HG03565 (cell line): ENCODE results near the gene DAGLA.
"Not testable (repeated sequence)": the region's sequence is repeated elsewhere in the genome, so short reads cannot be mapped to it uniquely, and the experiment has no call there.

Experiments used
- ATAC-seq: cut with Tn5 transposase; IDR thresholded peaks from one replicate; pipeline ENCODE4 v1.9.1; 2021; ENCODE audit warnings: mild to moderate bottlenecking, moderate library complexity; ENCODE audit not compliant: unreplicated experiment

Gene DAGLA

GRCh38 chr11:61659413-61660196, 20.6 kb upstream of the DAGLA start:
- no peak for ATAC-seq

DNA sequence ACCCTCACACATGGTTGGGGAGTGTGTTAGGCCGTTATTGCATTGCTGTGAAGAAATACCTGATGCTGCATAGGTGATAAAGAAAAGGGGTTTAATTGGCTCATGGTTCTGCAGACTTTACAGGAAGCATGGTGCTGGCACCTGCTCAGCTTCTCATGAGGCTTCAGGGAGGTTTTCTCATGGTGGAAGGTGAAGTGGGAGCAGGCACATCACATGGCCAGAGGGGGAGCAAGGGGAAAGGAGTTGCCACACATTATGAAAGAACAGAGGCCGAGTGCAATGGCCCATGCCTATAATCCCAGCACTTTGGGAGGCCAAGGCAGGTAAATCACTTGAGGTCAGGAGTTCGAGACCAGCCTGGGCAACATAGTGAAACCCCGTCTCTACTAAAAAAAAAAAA, 19.2 kb upstream of the DAGLA start:
- ATAC-seq = not testable (repeated sequence)

DNA sequence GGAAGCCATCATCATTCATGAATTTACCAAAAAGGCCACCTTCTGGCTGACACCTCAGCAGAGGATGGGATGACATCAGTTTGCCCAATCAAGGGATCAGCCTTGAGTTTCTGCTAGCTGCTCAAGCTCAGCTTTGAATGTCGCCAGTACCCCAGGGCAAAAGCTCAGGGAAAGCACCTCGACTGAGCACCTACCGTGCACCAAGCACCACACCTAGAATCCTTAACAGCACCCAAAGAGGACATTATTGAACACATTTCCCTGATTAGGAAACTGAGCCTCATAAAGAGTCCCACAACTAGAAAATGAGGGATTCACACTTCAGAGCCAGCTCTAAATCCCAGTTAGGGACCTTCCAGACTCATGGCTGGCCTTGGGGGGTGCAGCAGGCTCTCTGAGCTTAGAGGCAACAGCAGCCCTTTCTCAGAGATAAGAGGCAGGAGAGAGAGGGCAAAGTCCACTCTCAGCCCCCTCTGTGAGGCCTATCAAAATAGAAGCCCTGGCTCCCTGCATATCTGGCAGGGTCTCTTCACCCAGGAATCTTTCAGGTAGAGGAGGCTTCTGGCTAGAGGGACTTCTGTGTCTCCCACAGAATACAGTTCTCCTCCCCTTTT, 13.4 kb upstream of the DAGLA start:
- no peak for ATAC-seq

- no peak for ATAC-seq
Observed at GRCh38 chr11:61667684-61668305, 12.4 kb upstream of the DAGLA start.

GRCh38 chr11:61669417-61669816, 10.8 kb upstream of the DAGLA start:
- no peak for ATAC-seq

DNA sequence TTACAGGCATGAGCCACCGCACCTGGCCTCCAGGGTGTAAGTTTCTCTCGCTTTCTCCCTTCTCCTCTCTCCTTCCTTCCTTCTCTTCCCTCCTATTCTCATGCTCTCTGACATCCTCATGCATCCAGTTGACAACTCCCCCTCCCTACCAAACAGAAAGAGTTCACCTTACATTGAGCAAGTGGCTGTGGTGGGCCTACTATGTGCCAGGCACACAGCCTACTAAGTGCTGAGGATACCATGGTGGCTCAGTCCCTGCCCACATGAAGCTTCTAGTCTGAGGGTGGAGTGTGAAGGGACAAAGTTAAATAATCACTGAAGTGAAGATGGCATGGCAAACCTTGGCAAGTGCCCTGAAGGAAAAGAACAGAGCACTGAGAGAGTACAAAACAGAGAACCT, 9.6 kb upstream of the DAGLA start:
- no peak for ATAC-seq

- no peak for ATAC-seq
Observed at GRCh38 chr11:61671527-61671926, 8.7 kb upstream of the DAGLA start.

GRCh38 chr11:61673946-61674467, 6.2 kb upstream of the DAGLA start:
- not testable (repeated sequence) for ATAC-seq

- ATAC-seq = no peak
Observed at GRCh38 chr11:61675826-61676225, 4.4 kb upstream of the DAGLA start.

DNA sequence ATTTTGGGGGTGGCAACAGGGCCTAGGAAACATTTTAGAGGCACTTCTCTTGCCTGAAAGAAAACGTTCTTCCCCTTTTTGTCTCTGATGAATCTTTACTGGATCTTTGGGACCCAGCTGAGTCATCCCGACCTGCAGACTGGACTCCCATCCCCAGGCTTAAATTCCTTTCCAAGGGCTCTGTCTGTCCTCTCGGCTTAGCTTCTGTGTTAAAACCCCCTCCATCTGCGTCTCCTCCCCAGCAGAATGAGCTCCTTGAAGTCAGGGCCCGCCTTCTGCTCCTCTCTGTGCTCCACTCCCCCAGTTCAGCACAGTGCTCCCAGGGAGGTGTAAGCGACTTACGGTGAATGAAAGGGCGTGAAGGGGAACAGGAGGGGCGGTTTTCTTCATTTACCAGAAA, 895 bp upstream of the DAGLA start:
- no peak for ATAC-seq

DNA sequence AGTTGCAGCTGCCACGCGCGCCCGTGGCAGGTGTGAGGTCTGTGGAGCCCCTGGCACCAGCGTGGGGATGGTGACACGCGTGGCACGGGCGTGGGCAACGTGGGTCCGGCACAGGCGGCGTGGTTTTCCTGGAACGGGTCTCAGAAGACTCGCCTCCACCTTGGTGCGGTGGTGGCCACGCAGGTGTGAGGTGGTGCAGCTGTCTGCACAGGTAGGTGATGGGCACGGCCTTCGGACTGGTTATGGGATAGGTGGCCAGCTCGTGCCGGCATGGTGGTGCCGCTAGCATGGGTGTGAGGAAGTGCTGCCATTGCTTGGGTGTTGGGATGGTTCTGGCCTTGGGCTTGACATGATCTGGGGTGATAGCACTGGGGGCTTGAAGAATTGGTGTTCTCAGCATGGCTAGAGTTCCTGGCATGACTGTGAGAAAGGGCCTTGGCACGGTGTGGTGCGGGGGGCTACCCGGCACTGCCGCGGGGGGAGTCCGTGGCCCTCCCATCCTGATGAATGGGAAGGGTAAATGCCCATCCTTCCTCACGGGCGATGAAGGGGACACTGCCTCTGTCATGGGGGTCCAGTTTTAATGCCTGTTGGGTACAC, 531 bp downstream of the DAGLA start:
- no peak for ATAC-seq

GRCh38 chr11:61682093-61682732, 2.0 kb downstream of the DAGLA start:
- ATAC-seq = no peak

GRCh38 chr11:61682906-61683675, 2.9 kb downstream of the DAGLA start:
- ATAC-seq = no peak

- ATAC-seq = no peak
Observed at GRCh38 chr11:61683961-61684869, 4.0 kb downstream of the DAGLA start.

DNA sequence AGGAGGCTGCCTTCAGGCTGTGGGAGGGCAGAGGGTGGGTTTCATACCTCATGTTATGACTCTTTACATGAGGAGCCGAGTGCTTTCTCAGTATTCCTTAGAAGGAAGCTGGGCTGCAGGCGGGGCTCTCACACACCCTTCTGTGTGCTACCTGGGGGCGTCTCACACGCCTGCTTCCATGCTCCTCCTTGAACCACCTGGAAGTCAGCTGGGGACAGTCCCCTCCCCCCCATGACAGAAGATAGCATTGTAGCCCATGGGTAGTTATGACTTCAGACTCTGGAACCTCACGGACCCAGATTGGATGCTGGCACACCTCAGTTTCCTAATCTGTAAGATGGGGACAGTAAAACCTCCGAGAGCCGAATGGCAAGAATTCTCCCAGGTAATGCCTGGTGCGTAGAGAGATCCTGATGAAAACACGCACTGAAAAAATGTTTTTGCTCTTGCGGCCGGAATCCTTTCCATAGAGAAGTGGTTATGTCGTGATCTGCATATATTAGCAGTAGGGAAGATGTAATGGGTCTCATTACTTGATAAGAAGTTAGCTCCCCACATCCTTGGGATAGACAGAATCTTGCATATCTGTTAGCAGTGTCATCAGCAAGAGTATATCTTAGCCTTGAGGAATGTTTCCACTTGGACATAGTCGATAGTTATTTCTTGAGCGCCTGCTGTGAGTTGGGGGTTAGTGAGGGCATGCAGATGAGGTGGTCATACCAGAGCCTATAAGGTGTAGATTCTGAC, 4.9 kb downstream of the DAGLA start:
- no peak for ATAC-seq

- ATAC-seq = no peak
Observed at GRCh38 chr11:61685617-61685967, 5.4 kb downstream of the DAGLA start.

- ATAC-seq = no peak
Observed at GRCh38 chr11:61686066-61686465, 5.9 kb downstream of the DAGLA start.

DNA sequence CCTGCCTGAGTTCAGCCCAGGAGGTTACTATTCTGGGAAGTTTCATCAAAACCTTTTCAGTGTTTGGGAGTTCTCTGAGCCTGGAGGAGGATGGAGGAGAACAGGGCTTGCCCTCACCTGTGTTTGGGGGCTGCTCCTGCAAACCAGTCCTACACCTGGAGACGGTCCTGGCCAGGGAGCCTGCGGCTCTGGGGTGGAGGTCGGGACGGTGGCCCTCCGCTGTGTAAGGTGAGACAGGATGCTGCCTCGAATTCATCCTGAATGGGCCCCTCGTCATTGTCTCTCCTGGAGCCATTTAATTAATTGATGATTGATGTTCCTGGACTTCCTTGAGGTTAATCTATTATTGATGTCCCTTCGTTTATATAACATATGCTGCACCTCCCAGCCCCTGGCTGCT, 6.3 kb downstream of the DAGLA start:
- no peak for ATAC-seq

GRCh38 chr11:61687420-61687819, 7.2 kb downstream of the DAGLA start:
- no peak for ATAC-seq
